ENCODE data around the gene NPAS4. TPM values are rescaled to one million over a fixed set of nuclear protein-coding genes. Genes with fewer than 3 reads are reported as not detected.

Gene NPAS4
- polyA plus RNA-seq, 1 experiment = 0.14 TPM

- DNase-seq (ENCODE audit: low read depth, low spot score) = no peak
- H3K27me3 ChIP-seq (ENCODE audit: control insufficient read depth, insufficient read depth, low read length) = no peaks in the 10 kb centered on the region
- TF ChIP-seq, protein P1, sequence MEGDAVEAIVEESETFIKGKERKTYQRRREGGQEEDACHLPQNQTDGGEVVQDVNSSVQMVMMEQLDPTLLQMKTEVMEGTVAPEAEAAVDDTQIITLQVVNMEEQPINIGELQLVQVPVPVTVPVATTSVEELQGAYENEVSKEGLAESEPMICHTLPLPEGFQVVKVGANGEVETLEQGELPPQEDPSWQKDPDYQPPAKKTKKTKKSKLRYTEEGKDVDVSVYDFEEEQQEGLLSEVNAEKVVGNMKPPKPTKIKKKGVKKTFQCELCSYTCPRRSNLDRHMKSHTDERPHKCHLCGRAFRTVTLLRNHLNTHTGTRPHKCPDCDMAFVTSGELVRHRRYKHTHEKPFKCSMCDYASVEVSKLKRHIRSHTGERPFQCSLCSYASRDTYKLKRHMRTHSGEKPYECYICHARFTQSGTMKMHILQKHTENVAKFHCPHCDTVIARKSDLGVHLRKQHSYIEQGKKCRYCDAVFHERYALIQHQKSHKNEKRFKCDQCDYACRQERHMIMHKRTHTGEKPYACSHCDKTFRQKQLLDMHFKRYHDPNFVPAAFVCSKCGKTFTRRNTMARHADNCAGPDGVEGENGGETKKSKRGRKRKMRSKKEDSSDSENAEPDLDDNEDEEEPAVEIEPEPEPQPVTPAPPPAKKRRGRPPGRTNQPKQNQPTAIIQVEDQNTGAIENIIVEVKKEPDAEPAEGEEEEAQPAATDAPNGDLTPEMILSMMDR (IDR thresholded peaks at IDR 0.05; ENCODE audit: low read depth, low read length) = peak; percentile 25; the same call in 1 of the 2 replicates
- H3K27ac ChIP-seq (ENCODE audit: low read depth, low read length) = no peak overlapping the region
- peak overlapping the region; percentile 69 for H3K4me3 ChIP-seq (ENCODE audit: low read depth, low read length)
- no peaks in the 10 kb centered on the region; the same call in 1 of the 2 replicates for H3K9me3 ChIP-seq (ENCODE audit: control insufficient read depth, insufficient read depth, low read length)
- ChIA-PET POLR2A (interaction anchor here (0.9 to 2.0 kb wide), 8 partner anchors 13 to 179 kb away, joined by 3 to 32 read pairs (median 6); partner anchors contain the start of genes ACTN3, DPP3, MRPL11 and RBM14), CTCF (interaction anchor here (1.0 kb wide), 1 partner anchor 28 kb away, joined by 4 read pairs; the partner anchor contains the start of gene MRPL11)
Observed at GRCh38 chr11:66467034-66467659, 46.3 kb downstream of the NPAS4 start.

- Histone ChIP-seq H3K9me3 (ENCODE audit: control insufficient read depth, insufficient read depth, low read length) (no peaks in the 10 kb centered on the region; the same call in 1 of the 2 replicates), H3K4me3 (ENCODE audit: low read depth, low read length) (peak overlapping the region; percentile 69), H3K27ac (ENCODE audit: low read depth, low read length) (no peak overlapping the region), H3K27me3 (ENCODE audit: control insufficient read depth, insufficient read depth, low read length) (no peaks in the 10 kb centered on the region)
- TF ChIP-seq, protein P1 (IDR thresholded peaks at IDR 0.05; ENCODE audit: low read depth, low read length) = no peak
- no peak for DNase-seq (ENCODE audit: low read depth, low spot score)
- CTCF ChIA-PET = interaction anchor here (1.0 kb wide), 1 partner anchor 29 kb away, joined by 4 read pairs; the partner anchor contains the start of gene MRPL11
- POLR2A ChIA-PET = interaction anchor here (2.0 kb wide), 1 partner anchor 12 kb away, joined by 32 read pairs; the partner anchor contains the start of gene DPP3
Observed at GRCh38 chr11:66467756-66468155, 46.9 kb downstream of the NPAS4 start.

DNA sequence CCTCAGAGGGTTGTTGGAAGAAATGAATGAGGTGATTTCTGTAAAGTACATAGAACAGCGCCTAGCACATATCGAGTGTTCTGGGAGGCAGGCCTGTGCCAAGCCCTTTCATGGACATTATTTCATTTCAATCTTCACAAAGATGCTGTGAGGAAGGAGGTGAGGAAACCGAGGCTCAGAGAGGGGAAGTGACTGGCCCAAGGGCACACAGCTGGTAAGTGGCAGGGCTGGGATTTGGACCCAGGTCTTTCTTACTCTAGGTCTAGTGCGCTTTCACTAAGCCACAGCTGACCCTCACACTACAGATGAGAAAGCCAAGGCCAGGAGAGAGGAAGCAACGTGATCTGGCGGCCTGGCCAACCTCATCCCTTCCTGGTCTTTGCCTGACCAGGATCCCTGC, 47.9 kb downstream of the NPAS4 start:
- Histone ChIP-seq H3K27me3 (ENCODE audit: control insufficient read depth, insufficient read depth, low read length) (no peaks in the 10 kb centered on the region), H3K4me3 (ENCODE audit: low read depth, low read length) (no peak overlapping the region), H3K9me3 (ENCODE audit: control insufficient read depth, insufficient read depth, low read length) (no peaks in the 10 kb centered on the region; the same call in 1 of the 2 replicates), H3K27ac (ENCODE audit: low read depth, low read length) (no peak overlapping the region)
- TF ChIP-seq, protein P1 (IDR thresholded peaks at IDR 0.05; ENCODE audit: low read depth, low read length) = no peak
- CTCF ChIA-PET = interaction anchor here (0.6 to 1.5 kb wide), 3 partner anchors 10 to 82 kb away, joined by 3 to 6 read pairs (median 6); no protein-coding TSS in a partner anchor
- DNase-seq (ENCODE audit: low read depth, low spot score) = no peak
- POLR2A ChIA-PET = interaction anchor here (0.8 kb wide), 1 partner anchor 11 kb away, joined by 5 read pairs; the partner anchor contains the start of gene DPP3

GRCh38 chr11:66469441-66469840, 48.6 kb downstream of the NPAS4 start:
- TF ChIP-seq, protein P1 (IDR thresholded peaks at IDR 0.05; ENCODE audit: low read depth, low read length) = no peak
- H3K9me3 ChIP-seq (ENCODE audit: control insufficient read depth, insufficient read depth, low read length) = no peaks in the 10 kb centered on the region; the same call in 1 of the 2 replicates
- no peak overlapping the region for H3K4me3 ChIP-seq (ENCODE audit: low read depth, low read length)
- no peaks in the 10 kb centered on the region for H3K27me3 ChIP-seq (ENCODE audit: control insufficient read depth, insufficient read depth, low read length)
- POLR2A ChIA-PET = interaction anchor here (0.8 kb wide), 1 partner anchor 11 kb away, joined by 5 read pairs; the partner anchor contains the start of gene DPP3
- DNase-seq (ENCODE audit: low read depth, low spot score) = no peak
- CTCF ChIA-PET = interaction anchor here (1.1 to 1.5 kb wide), 3 partner anchors 10 to 209 kb away, joined by 3 to 6 read pairs (median 6); no protein-coding TSS in a partner anchor
- H3K27ac ChIP-seq (ENCODE audit: low read depth, low read length) = no peak overlapping the region

DNA sequence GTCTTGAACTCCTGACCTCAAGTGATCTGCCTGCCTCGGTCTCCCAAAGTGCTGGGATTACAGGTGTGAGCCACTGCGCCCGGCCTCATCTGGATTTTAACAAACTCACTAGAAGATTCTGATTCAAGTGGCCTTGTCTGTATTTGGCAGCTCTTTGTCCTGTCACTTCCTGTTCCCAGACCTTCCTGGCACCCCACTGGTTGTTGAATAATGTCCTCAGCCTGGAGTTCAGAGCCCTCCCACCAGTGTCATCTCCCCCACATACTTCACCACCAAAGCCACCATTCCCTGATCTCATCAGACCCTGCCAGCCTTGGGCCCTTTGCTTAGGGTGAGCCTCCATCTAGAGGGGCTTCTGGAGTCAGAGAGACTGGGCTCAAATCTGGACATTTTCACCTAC, 49.2 kb downstream of the NPAS4 start:
- ChIA-PET CTCF (interaction anchor here (1.1 to 1.5 kb wide), 2 partner anchors 84 to 208 kb away, joined by 3 to 6 read pairs; no protein-coding TSS in a partner anchor), POLR2A (no interaction called here)
- Histone ChIP-seq H3K27me3 (ENCODE audit: control insufficient read depth, insufficient read depth, low read length) (no peaks in the 10 kb centered on the region), H3K27ac (ENCODE audit: low read depth, low read length) (no peak overlapping the region), H3K4me3 (ENCODE audit: low read depth, low read length) (no peak overlapping the region), H3K9me3 (ENCODE audit: control insufficient read depth, insufficient read depth, low read length) (no peaks in the 10 kb centered on the region; the same call in 1 of the 2 replicates)
- TF ChIP-seq, protein P1 (IDR thresholded peaks at IDR 0.05; ENCODE audit: low read depth, low read length) = no peak
- DNase-seq (ENCODE audit: low read depth, low spot score) = no peak

All from AG04450 (cell line).